Mesothelial cell of epicardium (in vitro differentiated cells): ENCODE data around the gene TRANK1. TPM values are rescaled to one million over a fixed set of nuclear protein-coding genes. Genes with fewer than 3 reads are reported as not detected.
"Not testable (repeated sequence)": the region's sequence is repeated elsewhere in the genome, so short reads cannot be mapped to it uniquely, and the experiment has no call there.

Source experiments
- DNase-seq, 2 experiments: peaks; one replicate each; pipeline ENCODE4 v3.0.0; 2021; ENCODE audit warnings: low spot score in 2 of 2; ENCODE audit not compliant: unreplicated experiment in 2 of 2
- H3K27ac Mint-ChIP-seq: 2 replicates; pipeline ENCODE4 v1.8.0; 2021; ENCODE audit warnings: mixed read lengths
- H3K27me3 Mint-ChIP-seq: 2 replicates; pipeline ENCODE4 v1.8.0; 2021; ENCODE audit warnings: low read depth, mixed read lengths
- H3K36me3 Mint-ChIP-seq: 2 replicates; pipeline ENCODE4 v1.8.0; 2021; ENCODE audit warnings: mixed read lengths
- H3K4me1 Mint-ChIP-seq: 2 replicates; pipeline ENCODE4 v1.8.0; 2021; ENCODE audit warnings: mixed read lengths
- H3K4me3 Mint-ChIP-seq: 2 replicates; pipeline ENCODE4 v1.8.0; 2021; ENCODE audit warnings: mild to moderate bottlenecking, moderate library complexity, mixed read lengths
- H3K9me3 Mint-ChIP-seq: 2 replicates; pipeline ENCODE4 v1.8.0; 2021; ENCODE audit warnings: mixed read lengths
- CTCF ChIP-seq: fragments of 200-600 bp; sonication (generic); IDR thresholded peaks from one replicate; pipeline ENCODE4 v1.5.0; 2021; ENCODE audit warnings: antibody characterized with exemption; ENCODE audit not compliant: unreplicated experiment
- total RNA-seq: library from RNA; stranded (reverse); gene quantifications from 3 replicates; pipeline ENCODE4 v1.2.1, GENCODE V29; 2021

The TRANK1 gene
- total RNA-seq, 1 donor from 2014 or later: 76.8 TPM

GRCh38 chr3:36956155-36956554 lies 11.3 kb upstream of the TRANK1 start:
- Mint-ChIP-seq H3K4me1 (peaks cover 20% of the 10 kb centered on the region), H3K36me3 (no peaks in the 10 kb centered on the region)

GRCh38 chr3:36954452-36955134 lies 9.7 kb upstream of the TRANK1 start:
- no peak for TF ChIP-seq CTCF
- Mint-ChIP-seq H3K27me3 (no peaks in the 10 kb centered on the region), H3K4me1 (peaks cover 16% of the 10 kb centered on the region), H3K27ac (no peak overlapping the region), H3K9me3 (peaks cover 2% of the 10 kb centered on the region), H3K4me3 (no peak overlapping the region), H3K36me3 (no peaks in the 10 kb centered on the region)
- DNase-seq: no peak

More at GRCh38 chr3:36956155-36956554, 11.3 kb upstream of the TRANK1 start:
- Mint-ChIP-seq H3K4me3 (no peak overlapping the region), H3K27ac (no peak overlapping the region), H3K9me3 (no peaks in the 10 kb centered on the region), H3K27me3 (no peaks in the 10 kb centered on the region)
- no peak for DNase-seq
- TF ChIP-seq CTCF: no peak

GRCh38 chr3:36947814-36948213 lies 3.0 kb upstream of the TRANK1 start:
- H3K4me1 Mint-ChIP-seq, H3K27me3 Mint-ChIP-seq, DNase-seq, H3K27ac Mint-ChIP-seq, H3K4me3 Mint-ChIP-seq: not testable (repeated sequence)
- Mint-ChIP-seq H3K9me3 (peaks cover 29% of the 10 kb centered on the region), H3K36me3 (peaks cover 18% of the 10 kb centered on the region)

- peaks cover 21% of the 10 kb centered on the region for H3K36me3 Mint-ChIP-seq
- H3K27ac Mint-ChIP-seq: peak overlapping the region; percentile 43
- peaks cover 3% of the 10 kb centered on the region for H3K27me3 Mint-ChIP-seq
- no peak for TF ChIP-seq CTCF
- peak overlapping the region; percentile 82 for H3K4me3 Mint-ChIP-seq
- DNase-seq: no peak
- H3K9me3 Mint-ChIP-seq: peaks cover 29% of the 10 kb centered on the region
- peaks cover 29% of the 10 kb centered on the region for H3K4me1 Mint-ChIP-seq
These were observed 603 bp upstream of the TRANK1 start for GRCh38 chr3:36945333-36945980.

GRCh38 chr3:36944012-36944640 lies 728 bp downstream of the TRANK1 start:
- peak overlapping the region; percentile 96 for H3K27ac Mint-ChIP-seq

More at GRCh38 chr3:36944012-36944640, 728 bp downstream of the TRANK1 start:
- Mint-ChIP-seq H3K9me3 (peaks cover 22% of the 10 kb centered on the region), H3K4me3 (peak overlapping the region; percentile 82), H3K27me3 (peaks cover 3% of the 10 kb centered on the region), H3K4me1 (peaks cover 30% of the 10 kb centered on the region), H3K36me3 (peaks cover 20% of the 10 kb centered on the region)
- peak; percentile 48 to 79 for DNase-seq
- TF ChIP-seq CTCF: no peak
